ENCODE measurements around the gene TTC22.

The TTC22 gene

DNA sequence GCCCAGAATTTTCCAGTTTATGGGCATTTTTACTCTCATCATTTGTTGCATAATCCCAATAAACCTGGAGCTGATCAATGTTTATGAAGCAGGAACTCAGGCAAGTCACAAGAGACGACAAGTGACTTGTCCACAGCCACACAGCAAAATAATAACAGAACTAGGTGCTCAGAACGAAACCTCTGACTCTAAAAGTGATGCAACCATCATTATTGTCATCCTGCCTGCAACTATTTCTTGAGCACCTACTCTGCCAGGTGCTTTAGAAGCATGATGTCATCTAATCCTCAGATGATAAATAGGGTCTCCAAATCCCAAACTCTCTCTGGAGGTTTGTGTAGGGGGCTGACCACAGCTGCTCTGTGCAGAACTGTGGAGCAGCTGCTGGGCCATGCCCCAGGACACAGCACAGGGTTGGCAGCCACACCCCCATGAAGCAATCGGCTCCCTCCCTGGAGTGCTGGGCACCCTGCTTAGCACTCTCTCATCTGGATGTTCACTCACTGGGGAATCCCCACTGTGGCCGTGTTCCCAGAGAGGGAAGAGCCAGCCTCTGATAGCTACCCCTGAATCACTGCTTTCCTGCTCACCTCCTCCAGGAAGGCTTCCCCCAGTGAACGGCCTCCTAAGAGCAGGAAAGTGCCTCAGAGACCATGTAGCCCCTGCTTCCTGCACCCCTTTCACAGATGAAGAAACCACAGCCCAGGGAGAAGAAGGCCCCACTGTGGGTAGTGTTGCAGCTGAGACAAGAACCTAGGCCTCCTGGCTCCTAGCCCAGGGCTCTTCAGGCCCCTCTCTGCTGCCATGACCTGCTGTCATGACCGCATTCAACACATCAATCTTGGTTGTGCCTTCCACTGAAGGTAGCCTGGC, 2.1 kb downstream of the TTC22 start:
- H3K27me3 Mint-ChIP-seq, result no peaks in the 10 kb centered on the region
- H3K27ac Mint-ChIP-seq (ENCODE audit: low read depth), result peak overlapping the region; percentile 82
- H3K4me1 Mint-ChIP-seq, result peaks cover 75% of the 10 kb centered on the region
- no peak for DNase-seq (ENCODE audit: low spot score in 2 of 2)
- peak; percentile 28 for ATAC-seq (replicated peaks; ENCODE audit: extremely low read depth, poor library complexity, severe bottlenecking)
- peak overlapping the region; percentile 90 for H3K4me3 Mint-ChIP-seq
- peaks cover 12% of the 10 kb centered on the region for H3K36me3 Mint-ChIP-seq (ENCODE audit: insufficient read depth)
- H3K9me3 Mint-ChIP-seq, result no peaks in the 10 kb centered on the region

DNA sequence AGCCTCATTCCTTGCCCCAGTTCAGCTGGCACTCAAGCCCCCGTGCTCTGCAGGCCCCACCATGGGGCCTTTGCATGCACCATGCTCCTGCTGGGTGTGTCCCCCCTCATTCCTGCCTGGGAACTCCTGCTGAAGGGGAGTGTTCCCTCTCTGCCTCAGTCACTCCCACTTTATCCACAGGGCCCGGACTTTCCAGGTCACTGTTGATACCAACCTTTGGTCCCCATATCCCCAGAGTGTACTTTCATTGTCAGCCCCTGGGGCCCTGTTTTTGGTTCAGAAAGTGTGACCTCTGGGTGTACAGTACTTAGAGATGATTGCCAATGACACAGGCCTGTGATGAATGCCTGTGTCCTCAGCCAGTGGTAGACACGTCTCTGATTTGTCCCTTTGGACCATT, 2.9 kb downstream of the TTC22 start:
- DNase-seq (ENCODE audit: low spot score in 2 of 2), result no peak
- peaks cover 13% of the 10 kb centered on the region for H3K36me3 Mint-ChIP-seq (ENCODE audit: insufficient read depth)
- H3K27ac Mint-ChIP-seq (ENCODE audit: low read depth), result peak overlapping the region; percentile 89
- H3K4me3 Mint-ChIP-seq, result peak overlapping the region; percentile 90
- H3K9me3 Mint-ChIP-seq, result no peaks in the 10 kb centered on the region
- H3K4me1 Mint-ChIP-seq, result peaks cover 72% of the 10 kb centered on the region
- ATAC-seq (replicated peaks; ENCODE audit: extremely low read depth, poor library complexity, severe bottlenecking), result no peak
- no peaks in the 10 kb centered on the region for H3K27me3 Mint-ChIP-seq

DNA sequence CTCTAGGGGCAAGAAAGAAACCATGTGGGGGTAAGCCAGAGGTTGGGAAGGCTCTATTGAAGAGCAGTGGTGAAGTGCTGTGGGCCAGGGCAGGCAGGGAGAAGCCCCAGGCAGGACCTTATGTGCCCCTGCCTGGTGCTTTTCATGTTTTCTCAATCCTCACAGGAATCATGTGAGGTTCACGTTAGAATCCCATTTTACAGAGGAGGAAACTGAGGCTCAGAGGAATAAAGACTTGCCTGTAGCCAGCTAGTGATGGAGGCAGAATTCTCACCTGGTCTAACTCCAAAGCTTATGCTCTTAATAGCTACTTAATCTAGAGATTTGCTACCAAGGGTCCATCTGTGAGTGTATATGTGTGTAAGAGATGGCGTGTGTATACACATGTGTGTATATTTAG, 4.2 kb downstream of the TTC22 start:
- Mint-ChIP-seq H3K9me3 (no peaks in the 10 kb centered on the region), H3K27ac (ENCODE audit: low read depth) (no peak overlapping the region), H3K36me3 (ENCODE audit: insufficient read depth) (peaks cover 13% of the 10 kb centered on the region), H3K4me1 (peaks cover 64% of the 10 kb centered on the region), H3K27me3 (no peaks in the 10 kb centered on the region), H3K4me3 (no peak overlapping the region)
- ATAC-seq (replicated peaks; ENCODE audit: extremely low read depth, poor library complexity, severe bottlenecking) (no peak), DNase-seq (ENCODE audit: low spot score in 2 of 2) (no peak)

DNA sequence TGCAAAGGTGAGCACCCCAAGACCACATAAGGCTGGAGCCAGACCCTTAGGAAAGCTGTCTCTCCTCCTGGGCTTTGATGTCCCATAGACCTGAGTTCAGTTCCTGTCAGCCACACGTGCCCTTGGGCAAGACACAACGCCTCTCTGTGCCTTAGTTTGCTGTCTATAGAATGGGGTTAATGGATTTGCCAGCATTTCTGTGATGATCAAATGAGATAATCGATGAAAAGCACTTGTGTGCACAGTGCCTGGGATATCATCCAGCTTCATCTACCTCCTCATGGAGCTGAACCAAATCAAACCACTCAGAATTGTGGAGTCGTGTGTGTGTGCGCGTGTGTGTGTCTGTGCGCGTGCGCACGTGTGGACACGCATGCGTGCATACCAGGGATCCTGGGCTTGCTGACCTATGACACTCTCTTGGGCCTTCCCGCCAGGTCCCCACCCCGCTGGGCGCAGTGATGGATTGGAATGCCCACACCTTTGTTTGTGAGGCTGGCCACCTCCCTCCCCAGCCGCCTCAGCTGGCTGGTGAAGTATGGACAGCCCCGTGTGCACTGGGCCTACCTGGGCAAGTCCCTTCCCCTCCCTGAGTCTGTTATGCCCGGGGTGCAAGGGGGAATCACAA, 5.2 kb downstream of the TTC22 start:
- ATAC-seq (replicated peaks; ENCODE audit: extremely low read depth, poor library complexity, severe bottlenecking) (no peak), DNase-seq (ENCODE audit: low spot score in 2 of 2) (no peak)
- Mint-ChIP-seq H3K36me3 (ENCODE audit: insufficient read depth) (peaks cover 14% of the 10 kb centered on the region), H3K27ac (ENCODE audit: low read depth) (peak overlapping the region; percentile 49), H3K4me1 (peaks cover 58% of the 10 kb centered on the region), H3K4me3 (no peak overlapping the region), H3K27me3 (no peaks in the 10 kb centered on the region), H3K9me3 (no peaks in the 10 kb centered on the region)

DNA sequence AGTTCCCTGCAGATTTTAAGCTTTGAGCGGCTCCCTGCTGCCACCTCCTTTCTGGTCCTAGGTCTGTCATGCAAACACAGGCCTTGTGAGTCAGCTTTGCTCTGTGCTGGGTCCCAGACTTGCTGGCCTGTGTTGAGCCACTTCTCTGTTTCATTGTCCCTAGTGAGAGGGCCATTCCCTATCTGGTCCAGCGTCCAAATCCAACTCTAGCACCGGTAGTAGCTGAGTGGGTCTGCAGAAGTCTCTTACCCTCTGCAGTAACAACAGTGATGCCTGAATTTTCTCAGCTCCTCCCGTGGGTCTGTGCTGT, 5.8 kb downstream of the TTC22 start:
- Mint-ChIP-seq H3K36me3 (ENCODE audit: insufficient read depth) (peaks cover 14% of the 10 kb centered on the region), H3K27me3 (no peaks in the 10 kb centered on the region), H3K27ac (ENCODE audit: low read depth) (peak overlapping the region; percentile 49), H3K9me3 (no peaks in the 10 kb centered on the region), H3K4me1 (peaks cover 57% of the 10 kb centered on the region), H3K4me3 (no peak overlapping the region)
- no peak for DNase-seq (ENCODE audit: low spot score in 2 of 2)
- ATAC-seq (replicated peaks; ENCODE audit: extremely low read depth, poor library complexity, severe bottlenecking), result no peak

DNA sequence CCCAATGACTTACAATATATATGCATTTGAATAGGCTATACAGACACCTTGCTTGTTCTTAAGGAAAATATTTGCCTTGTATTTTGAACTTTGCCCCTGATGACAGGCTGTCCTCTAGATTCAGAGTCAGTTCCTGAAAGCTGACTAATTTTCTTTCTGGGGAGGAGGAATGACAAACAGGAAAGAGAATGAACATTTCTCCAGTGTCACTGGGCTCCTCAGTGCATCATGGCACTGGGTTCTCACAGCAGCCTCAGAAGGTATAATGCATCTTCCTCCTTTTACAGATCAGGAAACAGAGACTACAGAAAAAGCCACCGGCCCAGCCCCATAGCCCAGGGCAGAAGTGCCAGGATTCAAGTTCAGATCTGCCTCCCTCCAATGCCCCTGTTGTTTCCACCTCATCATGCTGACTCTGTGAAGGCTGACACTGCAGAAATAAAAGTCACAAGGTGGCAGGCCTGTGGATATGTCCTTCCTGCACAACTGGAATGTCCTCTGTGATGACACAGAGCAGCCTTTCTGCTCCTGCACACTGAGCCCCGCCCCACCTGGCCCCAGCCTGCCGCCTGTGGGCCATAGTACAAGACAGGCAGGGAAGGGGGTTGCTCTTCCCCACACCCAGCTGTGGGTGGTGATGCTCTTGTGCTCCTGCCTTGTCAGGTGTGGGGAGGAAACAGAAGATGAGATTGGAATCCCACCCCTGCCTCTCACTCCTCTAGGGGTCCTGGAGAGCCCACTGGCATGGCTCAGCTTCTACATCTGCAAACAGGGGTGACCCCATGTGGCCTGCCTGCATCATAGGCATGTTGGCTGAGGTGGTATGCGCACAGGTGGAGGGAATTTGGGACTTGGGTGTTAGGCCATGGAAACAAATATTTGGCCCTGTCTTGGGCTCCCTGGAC, 6.4 kb downstream of the TTC22 start:
- peak overlapping the region; percentile 49 for H3K27ac Mint-ChIP-seq (ENCODE audit: low read depth)

DNA sequence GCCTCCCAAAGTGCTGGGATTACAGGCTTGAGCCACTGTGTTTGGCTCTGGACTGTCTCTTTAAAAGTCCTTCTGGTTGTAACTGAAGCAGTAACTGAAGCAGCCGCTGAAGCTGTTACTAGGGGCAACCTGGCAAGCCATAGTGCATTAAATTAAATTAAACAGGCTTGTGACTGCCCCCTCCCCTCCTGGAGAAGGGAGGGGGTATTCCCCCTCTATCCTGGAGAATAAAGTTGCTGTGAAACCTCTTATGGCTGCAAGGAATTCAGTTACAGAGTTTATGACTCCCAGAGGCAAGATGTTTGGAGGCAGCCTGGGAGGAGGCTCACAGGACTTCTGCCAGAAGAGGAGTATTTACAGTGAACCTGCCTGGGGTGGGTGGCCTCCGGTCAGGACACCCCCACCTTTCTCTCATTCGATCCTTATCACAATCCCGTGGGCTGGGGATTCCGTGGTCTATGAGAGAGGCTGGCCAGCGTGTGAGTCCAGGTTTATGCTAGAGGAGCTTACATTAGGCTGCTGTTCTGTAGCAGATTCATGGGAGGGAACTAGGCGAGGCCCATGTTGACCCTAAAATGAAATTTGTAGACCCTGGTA, 8.3 kb downstream of the TTC22 start:
- H3K27ac Mint-ChIP-seq (ENCODE audit: low read depth), result no peak overlapping the region
- no peaks in the 10 kb centered on the region for H3K27me3 Mint-ChIP-seq
- DNase-seq (ENCODE audit: low spot score in 2 of 2) (no peak), ATAC-seq (replicated peaks; ENCODE audit: extremely low read depth, poor library complexity, severe bottlenecking) (no peak)
- H3K4me3 Mint-ChIP-seq, result no peak overlapping the region
- peaks cover 47% of the 10 kb centered on the region for H3K4me1 Mint-ChIP-seq
- H3K36me3 Mint-ChIP-seq (ENCODE audit: insufficient read depth), result peaks cover 12% of the 10 kb centered on the region
- H3K9me3 Mint-ChIP-seq, result no peaks in the 10 kb centered on the region

More for the DNA sequence above, 6.4 kb downstream of the TTC22 start:
- Mint-ChIP-seq H3K4me3 (no peak overlapping the region), H3K27me3 (no peaks in the 10 kb centered on the region), H3K4me1 (peaks cover 53% of the 10 kb centered on the region), H3K36me3 (ENCODE audit: insufficient read depth) (peaks cover 16% of the 10 kb centered on the region), H3K9me3 (no peaks in the 10 kb centered on the region)
- ATAC-seq (replicated peaks; ENCODE audit: extremely low read depth, poor library complexity, severe bottlenecking) (no peak), DNase-seq (ENCODE audit: low spot score in 2 of 2) (no peak)

DNA sequence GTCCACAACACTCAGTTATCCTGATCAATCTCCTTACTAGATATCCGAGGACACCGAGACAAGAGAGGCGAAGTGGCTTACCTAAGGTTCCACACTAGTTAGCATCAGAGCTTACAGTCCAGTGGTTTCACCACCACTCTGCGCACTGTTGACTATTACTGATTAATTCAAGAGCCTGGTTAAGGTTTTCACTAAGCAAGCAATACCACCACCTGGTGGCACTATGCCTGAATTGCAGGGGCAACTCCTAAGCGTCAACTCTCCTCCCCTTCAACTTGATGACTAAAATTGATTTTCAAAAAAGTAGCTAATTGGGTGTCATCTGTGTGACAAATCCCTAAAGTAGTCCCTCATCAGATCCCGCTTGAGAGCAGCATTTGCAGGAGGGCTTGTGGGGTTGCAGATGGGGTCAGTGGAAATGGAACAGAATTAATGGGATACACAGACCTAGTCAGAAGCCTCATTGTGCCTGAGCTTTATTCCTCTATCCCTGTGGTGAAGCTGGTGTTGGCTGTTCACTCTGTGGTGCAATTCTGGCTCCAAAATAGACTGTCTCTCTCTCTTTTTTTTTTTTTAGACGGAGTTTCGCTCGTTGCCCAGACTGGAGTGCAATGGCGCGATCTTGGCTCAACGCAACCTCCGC, 9.1 kb downstream of the TTC22 start:
- Mint-ChIP-seq H3K4me3 (no peak overlapping the region), H3K36me3 (ENCODE audit: insufficient read depth) (peaks cover 12% of the 10 kb centered on the region), H3K27ac (ENCODE audit: low read depth) (no peak overlapping the region), H3K27me3 (no peaks in the 10 kb centered on the region), H3K4me1 (peaks cover 39% of the 10 kb centered on the region), H3K9me3 (no peaks in the 10 kb centered on the region)
- no peak for ATAC-seq (replicated peaks; ENCODE audit: extremely low read depth, poor library complexity, severe bottlenecking)
- DNase-seq (ENCODE audit: low spot score in 2 of 2), result no peak

DNA sequence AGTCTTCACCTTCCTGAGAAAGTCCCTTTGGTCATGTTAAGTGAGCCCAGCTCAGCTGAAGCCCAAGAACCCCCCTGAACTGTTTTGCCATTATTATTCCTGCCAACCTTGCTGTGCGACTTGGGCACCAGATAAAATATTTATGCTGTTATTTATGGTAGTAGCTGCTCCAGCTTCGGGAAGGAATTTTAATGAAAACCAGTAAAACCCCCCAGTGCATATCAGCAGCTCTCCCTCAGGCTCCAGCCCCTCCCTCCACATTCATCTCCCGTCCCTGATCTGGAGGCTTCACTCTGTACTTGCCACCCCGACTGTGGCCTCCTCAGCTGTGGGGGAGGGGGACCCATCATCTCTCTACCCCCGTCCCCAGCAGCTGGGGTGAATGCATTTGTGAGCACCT, 12.7 kb downstream of the TTC22 start:
- no peaks in the 10 kb centered on the region for H3K27me3 Mint-ChIP-seq
- peaks cover 19% of the 10 kb centered on the region for H3K36me3 Mint-ChIP-seq (ENCODE audit: insufficient read depth)
- peaks cover 15% of the 10 kb centered on the region for H3K4me1 Mint-ChIP-seq
- no peaks in the 10 kb centered on the region for H3K9me3 Mint-ChIP-seq
- ATAC-seq (replicated peaks; ENCODE audit: extremely low read depth, poor library complexity, severe bottlenecking), result no peak
- no peak overlapping the region for H3K4me3 Mint-ChIP-seq
- DNase-seq (ENCODE audit: low spot score in 2 of 2), result no peak
- peak overlapping the region; percentile 63 for H3K27ac Mint-ChIP-seq (ENCODE audit: low read depth)

DNA sequence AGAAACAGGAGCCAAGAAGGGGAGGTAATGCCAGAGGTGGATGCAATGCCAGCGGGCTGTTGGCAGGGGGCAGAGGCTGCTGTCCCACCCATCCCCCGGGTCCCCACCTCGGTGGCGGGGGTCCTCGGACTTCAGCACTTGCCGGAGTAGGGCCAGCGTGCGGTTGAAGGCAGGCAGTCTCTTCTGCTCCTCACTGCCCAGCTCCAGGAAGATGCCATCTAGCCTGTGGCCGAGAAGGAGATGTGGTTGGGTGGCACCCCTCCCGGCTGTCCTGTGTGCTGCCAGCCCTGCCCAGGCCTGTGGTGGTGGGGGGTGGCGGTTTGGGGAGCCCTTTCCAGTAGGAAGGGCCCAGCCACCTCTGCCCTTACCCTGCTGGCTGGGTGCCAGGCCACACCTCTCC, 13.5 kb downstream of the TTC22 start:
- no peak for ATAC-seq (replicated peaks; ENCODE audit: extremely low read depth, poor library complexity, severe bottlenecking)
- Mint-ChIP-seq H3K27ac (ENCODE audit: low read depth) (no peak overlapping the region), H3K4me1 (peaks cover 18% of the 10 kb centered on the region), H3K27me3 (no peaks in the 10 kb centered on the region), H3K9me3 (no peaks in the 10 kb centered on the region), H3K36me3 (ENCODE audit: insufficient read depth) (peaks cover 23% of the 10 kb centered on the region), H3K4me3 (no peak overlapping the region)
- DNase-seq (ENCODE audit: low spot score in 2 of 2), result no peak

DNA sequence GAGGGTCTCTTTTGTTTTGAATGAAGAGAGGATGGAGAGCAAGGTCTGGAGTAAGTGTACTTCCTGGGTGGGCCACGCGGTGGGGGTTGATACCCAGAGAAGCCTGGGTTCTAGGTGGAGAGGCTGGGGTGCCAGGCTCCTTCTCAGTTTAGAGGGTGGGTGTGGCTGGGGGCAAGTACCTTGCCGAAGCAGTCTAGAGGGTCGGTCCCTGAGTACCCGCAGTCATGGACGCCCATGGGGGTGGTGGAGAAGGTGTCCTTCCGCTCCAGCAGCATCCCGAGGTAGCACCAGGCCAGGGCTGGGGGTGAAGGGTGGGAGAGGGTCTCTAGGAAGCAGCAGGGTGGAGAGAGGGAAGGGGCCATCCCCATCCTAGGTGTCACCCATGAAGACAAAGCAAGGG, 14.3 kb downstream of the TTC22 start:
- Mint-ChIP-seq H3K27me3 (no peaks in the 10 kb centered on the region), H3K36me3 (ENCODE audit: insufficient read depth) (peaks cover 25% of the 10 kb centered on the region), H3K9me3 (no peaks in the 10 kb centered on the region), H3K27ac (ENCODE audit: low read depth) (no peak overlapping the region), H3K4me3 (no peak overlapping the region), H3K4me1 (peaks cover 20% of the 10 kb centered on the region)
- DNase-seq (ENCODE audit: low spot score in 2 of 2) (no peak), ATAC-seq (replicated peaks; ENCODE audit: extremely low read depth, poor library complexity, severe bottlenecking) (no peak)

DNA sequence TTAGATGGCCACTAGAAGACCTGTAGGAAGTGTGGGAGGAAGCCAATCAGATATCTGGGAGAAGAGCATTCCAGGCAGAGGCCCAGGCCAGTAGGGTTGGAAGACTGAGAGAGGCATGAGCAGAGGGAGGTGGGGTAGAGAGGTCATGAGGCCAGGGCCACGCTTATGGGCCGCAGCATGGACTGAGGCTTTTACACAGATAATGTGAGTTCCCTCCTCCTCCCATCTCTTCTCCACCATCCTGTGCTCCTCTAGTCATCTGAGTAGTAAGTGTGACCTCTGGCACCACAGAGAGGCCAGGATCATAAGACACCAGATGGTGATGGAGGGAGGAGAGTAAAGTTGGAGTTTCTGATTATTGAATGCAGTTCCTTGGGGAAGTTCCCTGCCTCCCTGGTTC, 17.1 kb downstream of the TTC22 start:
- H3K4me3 Mint-ChIP-seq, result no peak overlapping the region
- H3K36me3 Mint-ChIP-seq (ENCODE audit: insufficient read depth), result peaks cover 24% of the 10 kb centered on the region
- ATAC-seq (replicated peaks; ENCODE audit: extremely low read depth, poor library complexity, severe bottlenecking), result no peak
- no peak overlapping the region for H3K27ac Mint-ChIP-seq (ENCODE audit: low read depth)
- no peaks in the 10 kb centered on the region for H3K9me3 Mint-ChIP-seq
- no peak for DNase-seq (ENCODE audit: low spot score in 2 of 2)
- H3K27me3 Mint-ChIP-seq, result no peaks in the 10 kb centered on the region
- H3K4me1 Mint-ChIP-seq, result peaks cover 11% of the 10 kb centered on the region
